GM18502 (cell line): Measurements from ENCODE around the gene DNAAF8.
"Not testable (repeated sequence)": the region's sequence is repeated elsewhere in the genome, so short reads cannot be mapped to it uniquely, and the experiment has no call there.

Source experiments
- ATAC-seq: cut with Tn5 transposase; IDR thresholded peaks from one replicate; pipeline ENCODE4 v1.9.1; 2021; ENCODE audit warnings: mild to moderate bottlenecking; ENCODE audit not compliant: unreplicated experiment, poor library complexity

Gene DNAAF8

GRCh38 chr16:4776141-4776705 lies 41.9 kb downstream of the DNAAF8 start:
- no peak for ATAC-seq

GRCh38 chr16:4777339-4778049 lies 43.2 kb downstream of the DNAAF8 start:
- no peak for ATAC-seq

GRCh38 chr16:4778050-4778392 lies 43.7 kb downstream of the DNAAF8 start:
- no peak for ATAC-seq

GRCh38 chr16:4780235-4780634 lies 45.9 kb downstream of the DNAAF8 start:
- no peak for ATAC-seq

- no peak for ATAC-seq
Measured at GRCh38 chr16:4783251-4783950, 49.1 kb downstream of the DNAAF8 start.

- ATAC-seq, result no peak
Measured at GRCh38 chr16:4783951-4784336, 49.6 kb downstream of the DNAAF8 start.

GRCh38 chr16:4784444-4784987 lies 50.2 kb downstream of the DNAAF8 start:
- ATAC-seq, result not testable (repeated sequence)

GRCh38 chr16:4785758-4786433 lies 51.6 kb downstream of the DNAAF8 start:
- ATAC-seq, result no peak

- ATAC-seq, result no peak
Measured at GRCh38 chr16:4787068-4787467, 52.7 kb downstream of the DNAAF8 start.

GRCh38 chr16:4787627-4788482 lies 53.5 kb downstream of the DNAAF8 start, which contains the start of gene SEPTIN12:
TSS of gene SEPTIN12 (minus strand) at chr16:4788345. CDS start at chr16:4787645, 700 bp downstream.
- no peak for ATAC-seq

- ATAC-seq, result no peak
Measured at GRCh38 chr16:4788489-4788889, 54.2 kb downstream of the DNAAF8 start.

GRCh38 chr16:4788910-4789309 lies 54.6 kb downstream of the DNAAF8 start:
- ATAC-seq, result no peak

GRCh38 chr16:4790261-4790660 lies 55.9 kb downstream of the DNAAF8 start:
- ATAC-seq, result no peak

- no peak for ATAC-seq
Measured at GRCh38 chr16:4790871-4791270, 56.5 kb downstream of the DNAAF8 start.

GRCh38 chr16:4792951-4793513 lies 58.7 kb downstream of the DNAAF8 start:
- no peak for ATAC-seq

- ATAC-seq, result no peak
Measured at GRCh38 chr16:4795181-4795827, 61.0 kb downstream of the DNAAF8 start, which contains the start of gene SMIM22. TSS of gene SMIM22 (plus strand) at chr16:4795369. CDS start at chr16:4795735, 366 bp downstream.

GRCh38 chr16:4795828-4796572 lies 61.7 kb downstream of the DNAAF8 start:
- ATAC-seq, result no peak
